SJSA1 (cell line): ENCODE data around the gene PMEPA1. TPM values are rescaled to one million over a fixed set of nuclear protein-coding genes. Genes with fewer than 3 reads are reported as not detected.

Experiments
- DNase-seq, 2 experiments: peaks; one replicate each; pipeline ENCODE4 v3.0.0-alpha.2; 2015 to 2020; ENCODE audit warnings: low spot score in 2 of 2, low read depth in 1 of 2
- H3K27ac ChIP-seq: fragments of 250-450 bp; sonication (Bioruptor Pico); 2 replicates; pipeline ENCODE4 v1.5.1; 2020; ENCODE audit warnings: mild to moderate bottlenecking, moderate library complexity
- H3K27me3 ChIP-seq: fragments of 250-450 bp; sonication (Bioruptor Pico); replicated peaks from 2 replicates; pipeline ENCODE4 v1.5.1; 2020; ENCODE audit warnings: mild to moderate bottlenecking, moderate library complexity
- H3K36me3 ChIP-seq: fragments of 250-450 bp; sonication (Bioruptor Pico); 2 replicates; pipeline ENCODE4 v1.5.1; 2020; ENCODE audit warnings: mild to moderate bottlenecking
- H3K4me1 ChIP-seq: fragments of 250-450 bp; sonication (Bioruptor Pico); replicated peaks from 2 replicates; pipeline ENCODE4 v1.6.1; 2021; ENCODE audit warnings: mild to moderate bottlenecking
- H3K4me3 ChIP-seq: fragments of 250-450 bp; sonication (Bioruptor Pico); 2 replicates; pipeline ENCODE4 v1.5.1; 2020; ENCODE audit warnings: mild to moderate bottlenecking
- H3K9me3 ChIP-seq: fragments of 250-450 bp; sonication (Bioruptor Pico); replicated peaks from 2 replicates; pipeline ENCODE4 v1.5.1; 2020; ENCODE audit warnings: mild to moderate bottlenecking
- total RNA-seq: library from RNA; depleted of rRNA; stranded (reverse); fragments of >200 nt; shearing (Covaris generic); gene quantifications from 2 replicates; pipeline ENCODE4 v1.2.3, GENCODE V29; 2014

The PMEPA1 gene
- total RNA-seq, 1 experiment from 2014 or later = 13.9 TPM

DNA sequence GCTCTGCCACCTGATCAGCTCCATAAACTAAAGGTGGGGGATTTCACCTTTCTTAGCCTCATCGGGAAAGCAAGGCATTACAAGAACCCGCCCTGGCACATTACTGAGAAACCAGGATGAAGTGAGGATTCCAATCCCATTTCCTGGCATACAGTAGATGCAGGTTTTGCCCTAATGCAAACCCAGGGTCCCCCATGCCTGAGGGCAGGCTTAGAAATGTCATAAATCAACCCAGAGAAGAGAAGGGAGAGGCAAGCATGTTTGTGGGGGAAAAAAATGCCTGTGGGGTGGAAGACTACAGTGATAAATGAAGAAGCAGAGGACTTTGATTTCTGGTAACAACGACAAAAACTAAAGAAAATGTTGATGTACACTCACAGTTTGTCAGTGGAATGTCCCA is 18.0 kb upstream of the PMEPA1 start:
- no peak overlapping the region for H3K27ac ChIP-seq
- H3K36me3 ChIP-seq = no peaks in the 10 kb centered on the region
- no peak overlapping the region for H3K4me3 ChIP-seq
- H3K9me3 ChIP-seq = no peaks in the 10 kb centered on the region
- H3K4me1 ChIP-seq = no peaks in the 10 kb centered on the region
- no peaks in the 10 kb centered on the region for H3K27me3 ChIP-seq
- no peak for DNase-seq

DNA sequence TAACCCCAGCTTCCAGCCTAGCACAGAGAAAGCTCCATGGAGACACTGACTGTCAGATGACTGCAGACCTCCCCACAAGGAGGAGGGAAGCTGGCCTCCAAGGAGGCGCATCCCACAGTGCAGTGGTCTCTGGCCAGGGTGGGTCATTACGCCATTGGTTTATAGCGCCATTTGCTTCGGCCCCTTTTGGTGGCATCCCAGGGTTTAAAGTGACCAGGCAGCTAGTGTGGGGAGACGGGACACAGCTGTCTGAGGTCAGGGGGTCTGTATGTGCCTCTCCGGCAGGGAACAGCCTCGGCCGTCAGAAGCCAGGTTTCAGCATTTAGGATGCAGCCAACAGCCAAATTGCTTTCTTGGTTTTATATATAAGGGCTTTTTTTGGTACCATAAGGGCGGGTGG is 15.8 kb upstream of the PMEPA1 start:
- Histone ChIP-seq H3K27me3 (0 out of 2 replicates have a peak, but pooled peaks cover 3% of the 10 kb centered on the region), H3K4me3 (no peak overlapping the region), H3K9me3 (no peaks in the 10 kb centered on the region), H3K36me3 (no peaks in the 10 kb centered on the region), H3K27ac (no peak overlapping the region), H3K4me1 (no peaks in the 10 kb centered on the region)
- DNase-seq = no peak

DNA sequence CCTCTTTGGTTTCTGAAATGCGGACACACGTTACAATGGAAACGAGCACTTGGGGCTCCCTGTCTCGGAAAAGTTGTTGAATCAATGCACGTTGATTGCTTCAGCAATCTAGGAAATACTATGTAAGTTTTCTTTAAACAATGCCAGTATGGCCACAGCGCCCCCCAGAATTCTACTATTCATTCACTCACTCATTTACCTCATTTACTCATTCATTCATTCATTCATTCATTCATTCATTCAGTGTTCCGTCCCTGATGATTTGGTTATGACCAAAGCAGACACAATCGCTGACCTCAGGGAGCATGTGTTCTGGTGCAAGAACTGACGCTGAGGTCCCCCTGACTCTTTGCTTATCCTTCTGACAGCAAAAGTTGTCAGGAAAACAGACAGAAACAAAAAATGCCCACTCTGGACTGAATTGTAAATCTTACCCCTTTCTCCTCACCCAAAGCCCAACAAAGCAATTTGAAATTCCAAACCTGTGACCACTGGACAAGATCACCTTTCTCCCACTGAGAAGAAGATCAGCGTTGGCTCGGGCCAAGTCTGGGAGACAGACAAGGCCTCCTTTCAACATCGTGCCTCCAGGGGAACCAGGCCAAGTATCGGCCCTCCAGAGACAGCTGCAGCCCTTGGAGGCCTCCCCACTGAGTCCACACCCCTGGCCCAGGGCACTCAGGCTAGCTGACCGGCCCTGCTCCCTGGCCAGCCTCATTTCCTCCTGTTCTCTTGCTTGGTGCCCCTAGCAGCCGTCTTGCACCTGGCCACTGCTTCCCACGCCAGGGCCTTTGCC is 15.0 kb upstream of the PMEPA1 start:
- Histone ChIP-seq H3K9me3 (no peaks in the 10 kb centered on the region), H3K27me3 (0 out of 2 replicates have a peak, but pooled peaks cover 3% of the 10 kb centered on the region), H3K4me1 (no peaks in the 10 kb centered on the region), H3K36me3 (no peaks in the 10 kb centered on the region), H3K4me3 (no peak overlapping the region), H3K27ac (no peak overlapping the region)
- no peak for DNase-seq

DNA sequence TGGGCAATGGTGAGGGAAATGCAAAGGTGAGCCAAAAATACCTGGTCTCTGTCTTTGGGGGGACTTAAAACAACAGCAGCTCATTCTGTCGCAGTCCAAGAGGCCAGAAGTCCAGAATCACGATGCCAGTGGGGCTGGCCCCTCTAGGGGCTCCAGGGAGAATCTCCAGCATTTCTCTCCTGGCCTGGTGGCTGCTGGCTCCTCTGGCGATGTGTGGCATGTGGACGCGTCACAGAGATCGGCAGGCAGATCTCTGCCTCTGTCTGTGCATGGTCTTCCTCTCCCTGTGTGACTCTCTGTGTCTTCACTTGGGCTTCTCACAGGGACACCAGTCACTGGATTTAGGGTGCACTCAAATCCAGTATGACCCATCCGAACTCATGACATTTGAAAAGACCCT is 14.0 kb upstream of the PMEPA1 start:
- Histone ChIP-seq H3K27ac (no peak overlapping the region), H3K4me3 (no peak overlapping the region), H3K27me3 (0 out of 2 replicates have a peak, but pooled peaks cover 3% of the 10 kb centered on the region), H3K9me3 (no peaks in the 10 kb centered on the region), H3K4me1 (peaks cover 3% of the 10 kb centered on the region), H3K36me3 (no peaks in the 10 kb centered on the region)
- no peak for DNase-seq

DNA sequence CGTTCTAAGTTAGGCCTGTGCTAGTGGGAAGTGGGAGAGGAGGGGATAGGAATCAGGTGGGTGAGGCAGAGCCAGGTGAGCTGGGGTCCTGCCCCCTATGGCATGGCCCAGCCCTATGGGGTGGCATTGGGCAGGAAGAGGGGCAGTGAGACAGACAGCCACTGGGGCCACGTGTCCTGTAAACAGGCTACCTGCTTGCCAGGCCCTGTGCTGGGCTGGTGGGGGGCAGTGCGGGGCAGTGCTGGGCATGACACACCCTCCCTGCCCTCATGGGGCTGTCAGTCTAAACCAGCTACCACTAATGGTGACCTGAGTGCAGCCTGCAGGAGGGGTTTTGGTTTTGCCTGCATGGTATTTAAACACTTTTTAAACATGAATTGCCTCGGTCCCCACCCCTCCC is 10.1 kb upstream of the PMEPA1 start:
- Histone ChIP-seq H3K4me1 (peaks cover 31% of the 10 kb centered on the region), H3K4me3 (no peak overlapping the region), H3K9me3 (no peaks in the 10 kb centered on the region), H3K27me3 (0 out of 2 replicates have a peak, but pooled peaks cover 3% of the 10 kb centered on the region), H3K27ac (no peak overlapping the region), H3K36me3 (no peaks in the 10 kb centered on the region)
- DNase-seq = no peak

- Histone ChIP-seq H3K4me1 (peaks cover 43% of the 10 kb centered on the region), H3K9me3 (no peaks in the 10 kb centered on the region), H3K4me3 (peak overlapping the region; percentile 24), H3K36me3 (no peaks in the 10 kb centered on the region), H3K27ac (no peak overlapping the region), H3K27me3 (0 out of 2 replicates have a peak, but pooled peaks cover 3% of the 10 kb centered on the region)
- DNase-seq = peak; percentile 90 to 97
These were observed 8.7 kb upstream of the PMEPA1 start for GRCh38 chr20:57718490-57719009.

- H3K4me3 ChIP-seq = no peak overlapping the region
- H3K36me3 ChIP-seq = no peaks in the 10 kb centered on the region
- DNase-seq = peak; percentile 58 to 64
- 0 out of 2 replicates have a peak, but pooled peaks cover 3% of the 10 kb centered on the region for H3K27me3 ChIP-seq
- peaks cover 43% of the 10 kb centered on the region for H3K4me1 ChIP-seq
- no peaks in the 10 kb centered on the region for H3K9me3 ChIP-seq
- peak overlapping the region; percentile 24 for H3K27ac ChIP-seq
These were observed 8.0 kb upstream of the PMEPA1 start for GRCh38 chr20:57717797-57718196.

GRCh38 chr20:57716901-57717300 is 7.1 kb upstream of the PMEPA1 start:
- H3K4me1 ChIP-seq = peaks cover 43% of the 10 kb centered on the region
- H3K27me3 ChIP-seq = no peaks in the 10 kb centered on the region
- DNase-seq = no peak
- H3K27ac ChIP-seq = peak overlapping the region; percentile 28; the same call in 1 of the 2 replicates
- no peak overlapping the region for H3K4me3 ChIP-seq
- H3K9me3 ChIP-seq = no peaks in the 10 kb centered on the region
- no peaks in the 10 kb centered on the region for H3K36me3 ChIP-seq

DNA sequence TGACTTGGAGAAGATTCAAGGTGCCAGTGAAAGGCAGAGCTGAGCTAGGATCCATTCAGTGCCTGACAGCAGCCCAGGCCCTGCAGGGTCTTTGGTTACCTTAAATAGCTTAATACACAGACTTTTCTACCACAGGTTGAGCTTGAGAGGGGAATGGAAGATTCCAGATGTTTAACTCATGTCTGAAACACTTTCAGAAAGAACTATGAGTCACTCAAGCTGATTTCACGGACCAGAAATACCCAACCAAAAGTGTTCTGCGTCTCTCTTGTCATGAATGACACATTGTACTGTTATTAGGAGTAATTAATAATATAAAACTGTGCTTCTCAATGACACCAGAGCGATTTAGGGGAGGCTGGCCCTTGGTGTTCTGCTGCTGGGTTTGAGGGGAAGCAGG is 6.4 kb upstream of the PMEPA1 start:
- Histone ChIP-seq H3K27me3 (no peaks in the 10 kb centered on the region), H3K9me3 (no peaks in the 10 kb centered on the region), H3K36me3 (no peaks in the 10 kb centered on the region), H3K4me3 (no peak overlapping the region), H3K27ac (peak overlapping the region; percentile 28; the same call in 1 of the 2 replicates), H3K4me1 (peaks cover 46% of the 10 kb centered on the region)
- DNase-seq = no peak

DNA sequence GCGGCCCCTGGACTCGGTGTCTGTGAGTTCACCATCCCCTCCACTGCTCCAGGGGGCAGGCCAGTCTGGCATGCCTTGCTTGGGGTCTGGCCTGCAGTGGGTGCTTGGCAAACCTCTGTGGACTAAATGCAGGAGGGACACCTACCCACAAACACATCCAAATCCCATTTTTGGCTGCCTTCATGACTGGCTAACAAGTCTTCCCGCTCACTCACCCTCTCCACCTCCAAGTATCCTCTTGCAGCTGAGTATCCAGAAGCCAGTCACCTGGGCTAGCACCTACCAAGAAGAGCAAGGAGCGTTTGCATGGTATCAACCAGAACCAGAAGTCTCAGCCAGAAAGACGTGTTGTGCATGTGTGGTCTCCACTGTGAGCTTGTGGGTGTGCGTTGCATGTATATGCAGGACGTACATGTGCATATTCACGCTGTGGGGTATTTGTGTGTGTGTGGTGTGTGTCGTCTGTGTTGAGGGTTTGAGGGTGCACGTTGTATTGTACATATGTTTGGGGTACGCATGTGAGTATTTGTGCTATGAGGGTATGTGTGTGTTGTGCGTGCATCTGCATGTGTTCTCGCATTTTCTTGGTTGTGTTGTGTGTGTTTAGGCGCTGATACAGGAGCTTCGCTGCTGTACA is 5.6 kb upstream of the PMEPA1 start:
- no peak overlapping the region for H3K27ac ChIP-seq
- no peaks in the 10 kb centered on the region for H3K9me3 ChIP-seq

DNA sequence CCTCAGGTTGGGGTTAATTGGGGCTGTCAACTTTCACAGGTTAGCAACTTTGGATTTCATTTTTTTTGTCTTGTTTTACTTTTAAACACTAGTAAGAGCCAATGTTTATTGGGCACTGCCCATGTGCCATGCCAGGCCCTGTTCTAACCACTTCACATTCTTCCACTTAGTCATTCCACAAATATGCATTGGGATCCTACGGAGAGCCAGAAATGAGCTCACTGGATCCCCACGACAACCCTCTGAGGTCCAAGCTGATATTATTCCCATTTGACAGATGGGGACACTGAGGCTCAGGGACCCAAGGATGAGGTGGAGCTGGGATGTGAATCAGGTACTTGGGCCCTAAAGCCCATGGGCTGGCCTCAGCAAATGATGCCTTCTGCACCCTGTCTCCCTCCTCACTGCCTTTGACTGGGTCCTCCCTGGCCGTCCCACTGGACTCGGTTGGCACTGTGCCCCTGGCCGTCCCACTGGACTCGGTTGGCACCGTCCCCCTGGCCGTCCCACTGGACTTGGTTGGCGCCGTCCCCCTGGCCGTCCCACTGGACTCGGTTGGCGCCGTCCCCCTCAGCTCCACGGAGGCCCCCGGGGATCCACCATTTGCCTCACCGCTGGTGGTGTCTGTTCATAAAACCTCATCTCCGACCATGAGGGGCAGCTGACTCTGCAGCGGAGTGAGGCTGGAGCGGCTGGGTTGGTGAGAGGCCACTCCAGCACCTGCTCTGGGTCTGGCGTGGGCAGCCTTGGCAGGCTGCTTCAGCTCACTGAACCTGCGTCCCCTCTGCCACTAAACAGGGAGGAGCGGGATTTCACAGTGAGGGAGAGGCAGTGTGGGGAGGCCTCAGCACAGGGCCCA is 4.8 kb upstream of the PMEPA1 start:
- no peak overlapping the region for H3K4me3 ChIP-seq
- peak; percentile 58 to 66 for DNase-seq
- peaks cover 50% of the 10 kb centered on the region for H3K4me1 ChIP-seq
- no peaks in the 10 kb centered on the region for H3K9me3 ChIP-seq
- no peaks in the 10 kb centered on the region for H3K36me3 ChIP-seq
- H3K27ac ChIP-seq = peak overlapping the region; percentile 52
- no peaks in the 10 kb centered on the region for H3K27me3 ChIP-seq

More for the DNA sequence above, 5.6 kb upstream of the PMEPA1 start:
- no peaks in the 10 kb centered on the region for H3K27me3 ChIP-seq
- DNase-seq = no peak
- no peak overlapping the region for H3K4me3 ChIP-seq
- H3K4me1 ChIP-seq = peaks cover 47% of the 10 kb centered on the region
- H3K36me3 ChIP-seq = no peaks in the 10 kb centered on the region

DNA sequence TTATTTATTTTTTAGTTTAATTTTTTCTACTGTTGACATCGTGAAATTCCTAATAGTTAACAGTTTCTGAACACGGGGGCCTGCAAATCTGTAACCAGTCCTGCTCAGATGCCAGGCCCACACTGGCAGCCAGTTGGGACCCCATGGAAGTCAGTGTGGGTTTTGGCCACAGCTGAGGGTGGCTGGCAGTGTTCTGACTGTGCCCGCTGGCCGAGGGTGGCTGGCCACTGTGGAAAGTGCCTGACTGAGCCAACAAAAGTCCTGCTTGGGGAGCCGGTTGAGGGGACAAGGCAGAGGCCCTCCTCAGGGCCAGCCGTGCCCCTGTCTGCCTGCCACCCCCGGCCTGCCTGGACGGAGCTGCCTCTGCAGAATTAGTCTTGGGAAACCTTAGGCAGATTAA is 4.1 kb upstream of the PMEPA1 start:
- H3K27ac ChIP-seq = peak overlapping the region; percentile 52
- DNase-seq = no peak
- H3K4me3 ChIP-seq = no peak overlapping the region
- no peaks in the 10 kb centered on the region for H3K27me3 ChIP-seq
- H3K4me1 ChIP-seq = peaks cover 49% of the 10 kb centered on the region
- H3K9me3 ChIP-seq = no peaks in the 10 kb centered on the region
- no peaks in the 10 kb centered on the region for H3K36me3 ChIP-seq

DNA sequence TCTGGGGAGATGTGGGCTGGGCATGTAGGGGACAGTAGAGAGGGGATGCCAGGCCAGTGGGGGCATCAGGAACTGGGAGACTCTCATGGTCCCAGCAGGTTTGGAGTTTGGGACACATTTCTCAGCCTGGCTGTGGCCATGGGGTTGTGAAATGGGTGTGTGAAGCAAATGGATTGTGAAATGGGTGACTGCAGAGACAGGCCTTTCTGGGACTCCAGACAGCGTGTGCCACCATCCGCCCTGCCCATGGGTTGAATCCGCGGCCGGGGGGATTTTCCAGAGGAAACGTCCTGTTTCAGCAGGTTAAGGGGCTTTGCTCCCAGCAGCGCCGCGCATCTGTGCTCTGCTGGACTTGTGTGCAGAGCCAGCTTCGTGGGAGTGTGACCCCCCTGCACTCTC is 3.7 kb upstream of the PMEPA1 start:
- Histone ChIP-seq H3K9me3 (no peaks in the 10 kb centered on the region), H3K27ac (no peak overlapping the region), H3K4me3 (no peak overlapping the region), H3K36me3 (no peaks in the 10 kb centered on the region), H3K4me1 (peaks cover 49% of the 10 kb centered on the region), H3K27me3 (no peaks in the 10 kb centered on the region)
- no peak for DNase-seq
